GM11168 (cell line): ENCODE data around the gene ABCC4.

Source experiments
- in situ Hi-C: fragments of 300-500 bp; cut with MboI; formaldehyde crosslinking; loops from one replicate; pipeline ENCODE4 v1.12.0; 2022; ENCODE audit warnings: low sequenced_read_pairs; ENCODE audit not compliant: unreplicated experiment

ABCC4 gene

DNA sequence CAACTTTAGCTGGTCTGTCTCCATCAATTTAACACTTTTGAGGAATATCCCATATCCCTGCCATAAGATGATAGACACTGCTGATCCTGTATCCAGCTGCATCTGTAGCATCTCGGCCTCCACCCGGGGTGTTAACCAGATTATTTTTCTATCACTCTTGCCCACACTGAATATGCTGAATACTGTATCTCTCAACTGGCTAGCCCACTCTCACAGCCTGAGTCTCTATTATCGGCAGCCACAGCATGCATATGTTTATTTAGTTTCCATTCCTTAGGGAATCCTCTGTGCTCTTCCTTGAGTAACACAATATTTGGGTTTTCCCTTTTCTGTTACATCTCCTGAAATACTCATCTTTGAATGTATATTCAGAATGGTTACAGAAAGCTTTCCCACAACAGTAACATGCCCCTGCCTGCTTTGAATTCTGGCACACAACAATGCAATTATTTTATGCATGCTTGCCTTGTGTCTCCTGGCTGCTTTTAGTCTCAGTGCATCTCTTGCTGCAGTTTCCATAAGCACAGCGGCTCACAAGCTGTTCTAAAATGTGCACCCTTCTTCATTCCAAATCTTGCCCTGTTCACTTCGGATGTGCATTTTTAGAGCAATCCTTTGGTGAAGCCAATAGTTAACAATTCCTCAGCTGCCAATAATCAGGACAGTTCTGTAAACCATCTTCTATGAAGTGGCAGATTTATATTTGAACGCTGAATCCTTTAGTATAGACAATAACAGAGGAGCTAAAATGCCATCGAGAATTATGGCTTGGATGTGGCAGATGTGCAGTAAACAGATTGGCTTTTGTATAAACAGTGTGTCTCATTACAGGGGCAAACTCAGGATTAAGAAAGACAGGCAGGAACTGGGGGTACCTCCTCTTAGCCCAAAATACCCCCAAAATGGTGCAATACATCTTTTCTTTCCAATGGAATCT, 327.0 kb downstream of the ABCC4 start:
- in situ Hi-C loops, result no loop called here

- in situ Hi-C loops, result no loop called here
These were observed 329.0 kb downstream of the ABCC4 start for GRCh38 chr13:94972262-94972661.
